Activated gamma-delta T cell treated with Interleukin-2 at 50 U/mL for 16 hours (primary cell): ENCODE measurements around the gene PACSIN2.
"Not testable (repeated sequence)": the region's sequence is repeated elsewhere in the genome, so short reads cannot be mapped to it uniquely, and the experiment has no call there.

Source experiments
- DNase-seq: peaks from one replicate; pipeline ENCODE4 v3.0.0-alpha.2; 2020

The PACSIN2 gene

GRCh38 chr22:42943981-42944380 lies 71.0 kb downstream of the PACSIN2 start:
- no peak for DNase-seq

- no peak for DNase-seq
Measured at GRCh38 chr22:42942351-42942750, 72.6 kb downstream of the PACSIN2 start.

- DNase-seq: no peak
Measured at GRCh38 chr22:42939941-42940653, 74.9 kb downstream of the PACSIN2 start.

- DNase-seq: no peak
Measured at GRCh38 chr22:42939451-42939881, 75.5 kb downstream of the PACSIN2 start.

- DNase-seq: no peak
Measured at GRCh38 chr22:42938976-42939375, 76.0 kb downstream of the PACSIN2 start.

- DNase-seq: no peak
Measured at GRCh38 chr22:42938449-42938848, 76.5 kb downstream of the PACSIN2 start.

- DNase-seq: no peak
Measured at GRCh38 chr22:42937164-42937843, 77.6 kb downstream of the PACSIN2 start.

- DNase-seq: not testable (repeated sequence)
Measured at GRCh38 chr22:42936680-42937079, 78.3 kb downstream of the PACSIN2 start.

- DNase-seq: no peak
Measured at GRCh38 chr22:42934338-42934737, 80.6 kb downstream of the PACSIN2 start.

- DNase-seq: no peak
Measured at GRCh38 chr22:42933485-42934091, 81.4 kb downstream of the PACSIN2 start.

GRCh38 chr22:42932857-42933484 lies 82.0 kb downstream of the PACSIN2 start:
- no peak for DNase-seq

GRCh38 chr22:42932197-42932519 lies 82.8 kb downstream of the PACSIN2 start:
- DNase-seq: no peak

- DNase-seq: no peak
Measured at GRCh38 chr22:42931421-42932196, 83.3 kb downstream of the PACSIN2 start.

GRCh38 chr22:42930810-42931420 lies 84.0 kb downstream of the PACSIN2 start:
- DNase-seq: no peak

- DNase-seq: no peak
Measured at GRCh38 chr22:42929838-42930155, 85.2 kb downstream of the PACSIN2 start.

- DNase-seq: no peak
Measured at GRCh38 chr22:42928969-42929837, 85.7 kb downstream of the PACSIN2 start.

GRCh38 chr22:42927966-42928365 lies 87.0 kb downstream of the PACSIN2 start:
- DNase-seq: no peak

- no peak for DNase-seq
Measured at GRCh38 chr22:42926768-42927167, 88.2 kb downstream of the PACSIN2 start.

- no peak for DNase-seq
Measured at GRCh38 chr22:42926104-42926503, 88.8 kb downstream of the PACSIN2 start.

- DNase-seq: no peak
Measured at GRCh38 chr22:42925598-42925997, 89.4 kb downstream of the PACSIN2 start.

GRCh38 chr22:42925031-42925430 lies 89.9 kb downstream of the PACSIN2 start:
- not testable (repeated sequence) for DNase-seq

- no peak for DNase-seq
Measured at GRCh38 chr22:42924436-42924835, 90.5 kb downstream of the PACSIN2 start.
